Stromal cell of bone marrow (primary cell): ENCODE results near the gene CAMK1D.
A peak's percentile ranks its signal among the peaks of the same experiment; 100 is the strongest.
"Not testable (repeated sequence)": the region's sequence is repeated elsewhere in the genome, so short reads cannot be mapped to it uniquely, and the experiment has no call there.

ENCODE experiments used
- DNase-seq: peaks from one replicate; pipeline ENCODE4 v3.0.0-alpha.2; 2012; ENCODE audit warnings: low read depth

The CAMK1D gene

GRCh38 chr10:12430406-12430982 lies 81.1 kb downstream of the CAMK1D start:
- DNase-seq: no peak

DNA sequence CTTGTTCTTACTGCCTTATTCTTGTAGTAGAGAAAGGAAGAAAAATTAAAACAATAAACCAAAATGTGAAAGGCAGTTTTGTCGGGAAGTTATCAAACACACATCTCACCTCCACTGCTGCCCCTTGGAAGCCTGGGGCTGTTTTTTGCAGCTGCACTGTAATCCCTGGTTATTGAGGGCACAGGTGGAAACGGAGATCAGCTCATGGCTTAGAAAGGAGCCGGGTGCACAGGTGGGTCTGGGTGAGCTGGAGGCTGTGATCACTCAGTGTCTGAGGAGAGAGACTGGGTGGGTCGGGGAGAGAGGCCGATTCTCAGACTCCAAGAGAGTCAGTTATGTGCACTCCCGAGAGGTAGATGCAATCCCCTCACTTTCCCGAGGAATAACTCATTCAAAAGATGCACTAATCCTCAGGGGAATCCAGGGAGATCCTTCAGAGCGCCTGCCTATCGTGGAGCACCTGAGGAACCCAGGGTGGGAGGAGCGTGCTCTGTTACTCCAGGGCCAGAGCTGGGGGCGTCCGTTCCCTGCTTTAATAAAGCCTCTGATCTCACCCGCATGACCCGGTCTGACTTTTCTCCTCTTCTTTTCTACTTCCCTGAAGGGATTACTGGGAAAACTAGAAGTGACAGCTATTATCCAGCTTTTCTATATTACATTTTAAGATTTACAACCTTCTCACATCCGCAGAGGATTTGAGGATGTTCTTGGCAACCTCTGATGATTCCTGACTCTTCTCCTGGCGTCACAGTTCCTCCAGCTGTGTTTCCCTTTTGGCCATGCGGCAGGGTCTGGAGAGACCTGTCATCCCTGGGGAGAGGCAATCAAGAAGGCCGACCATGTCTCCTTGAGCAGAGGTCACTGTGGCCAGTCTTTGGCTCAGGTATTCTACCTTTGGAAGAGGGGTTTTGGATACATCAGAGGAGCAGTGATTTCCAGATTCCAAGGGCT lies 82.1 kb downstream of the CAMK1D start:
- DNase-seq: no peak

DNA sequence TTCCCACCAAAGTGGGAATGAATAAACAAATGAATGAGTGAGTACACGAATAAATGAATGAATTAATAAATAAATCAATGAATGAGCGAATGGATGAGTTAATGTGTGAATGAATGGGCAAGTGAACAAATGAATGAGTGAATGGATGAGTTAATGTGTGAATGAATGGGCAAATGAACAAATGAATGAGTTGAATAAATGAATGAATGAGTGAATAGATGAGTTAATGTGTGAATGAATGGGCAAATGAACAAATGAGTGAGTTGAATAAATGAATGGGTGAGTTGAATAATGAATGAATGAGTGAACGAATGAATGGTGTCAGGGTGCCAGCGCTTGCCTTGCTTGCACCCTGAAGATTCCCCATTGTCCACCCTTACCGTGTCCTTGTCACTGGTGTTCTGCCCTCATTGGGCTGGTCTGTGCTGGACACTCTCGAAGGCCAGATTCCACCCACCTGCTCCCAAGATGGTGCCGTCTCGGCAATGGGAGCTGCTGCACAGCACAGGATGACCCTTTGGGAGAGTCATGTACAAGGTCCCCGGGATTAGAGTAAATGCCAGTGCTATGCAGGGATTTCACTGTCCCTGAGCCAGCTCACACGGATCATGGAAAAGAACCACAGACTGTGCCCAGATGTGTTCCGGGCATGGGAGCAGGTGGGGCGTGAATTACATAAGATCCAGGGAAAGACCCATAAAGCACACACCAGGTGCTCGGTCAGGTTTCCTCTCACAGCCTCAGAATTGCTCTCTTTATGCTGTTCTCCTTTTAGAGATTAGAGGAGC lies 83.2 kb downstream of the CAMK1D start:
- DNase-seq: no peak

DNA sequence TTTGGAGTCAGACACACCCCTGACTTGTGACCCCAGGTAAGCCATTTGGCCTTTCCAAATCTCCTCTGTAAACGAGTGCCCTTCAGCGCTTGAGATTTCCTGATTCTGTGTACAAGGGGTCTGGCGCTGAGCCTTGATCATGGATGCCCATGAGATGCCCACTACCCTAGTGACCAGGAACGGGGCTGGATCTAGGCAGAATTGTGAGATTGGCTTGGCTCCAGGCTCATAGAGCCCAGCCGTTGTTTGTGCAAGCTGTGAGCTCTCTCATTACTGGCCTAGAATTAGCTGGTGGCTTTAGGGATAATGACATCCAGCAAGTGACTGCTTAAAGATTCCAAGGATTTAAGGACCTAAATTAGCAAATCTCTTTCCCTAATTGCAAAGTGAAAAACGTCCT lies 84.9 kb downstream of the CAMK1D start:
- DNase-seq: no peak

GRCh38 chr10:12434677-12435076 lies 85.3 kb downstream of the CAMK1D start:
- DNase-seq: not testable (repeated sequence)

GRCh38 chr10:12435348-12435747 lies 86.0 kb downstream of the CAMK1D start:
- no peak for DNase-seq

- no peak for DNase-seq
Measured at GRCh38 chr10:12438919-12439692, 89.8 kb downstream of the CAMK1D start.

DNA sequence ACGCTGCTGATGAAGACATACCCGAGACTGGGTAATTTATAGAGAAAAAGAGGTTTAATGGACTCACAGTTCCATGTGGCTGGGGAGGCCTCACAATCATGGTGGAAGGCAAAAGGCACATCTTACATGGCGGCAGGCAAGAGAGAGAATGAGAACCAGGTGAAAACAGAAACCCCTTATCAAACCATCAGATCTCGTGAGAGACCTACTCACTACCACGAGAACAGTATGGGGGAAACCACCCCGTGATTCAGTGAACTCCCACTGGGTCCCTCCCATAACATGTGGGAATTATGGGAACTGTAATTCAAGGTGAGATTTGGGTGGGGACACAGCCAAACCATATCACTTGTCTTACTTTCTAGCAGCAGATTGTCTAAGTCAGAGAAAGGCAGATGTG lies 90.4 kb downstream of the CAMK1D start:
- DNase-seq: not testable (repeated sequence)

GRCh38 chr10:12443026-12443425 lies 93.7 kb downstream of the CAMK1D start:
- DNase-seq: no peak

- DNase-seq: no peak
Measured at GRCh38 chr10:12444981-12445700, 95.8 kb downstream of the CAMK1D start.

- DNase-seq: no peak
Measured at GRCh38 chr10:12445701-12446334, 96.5 kb downstream of the CAMK1D start.

- no peak for DNase-seq
Measured at GRCh38 chr10:12448340-12448728, 99.0 kb downstream of the CAMK1D start.

GRCh38 chr10:12448729-12449391 lies 99.5 kb downstream of the CAMK1D start:
- DNase-seq: peak; percentile 89

GRCh38 chr10:12455318-12455717 lies 106.0 kb downstream of the CAMK1D start:
- DNase-seq: no peak

- DNase-seq: peak; percentile 37
Measured at GRCh38 chr10:12455766-12456165, 106.4 kb downstream of the CAMK1D start.

DNA sequence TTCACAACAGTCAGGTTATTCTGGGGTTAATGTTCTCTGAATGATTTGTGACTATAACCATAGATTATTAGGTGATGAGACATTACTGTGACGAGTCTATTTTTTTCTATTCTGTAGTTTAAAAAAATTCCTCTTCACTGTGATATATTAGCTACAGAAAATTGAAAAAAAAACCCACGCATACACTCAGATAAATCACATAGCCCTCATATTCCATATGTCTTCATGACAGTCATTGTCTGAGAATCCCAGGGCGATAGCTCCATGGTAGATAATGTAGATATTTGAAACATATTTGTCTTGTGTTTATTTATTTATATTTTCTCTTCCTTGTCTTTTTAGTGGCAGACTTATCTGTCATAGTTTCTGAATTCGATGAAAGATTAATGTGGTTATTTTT lies 110.0 kb downstream of the CAMK1D start:
- no peak for DNase-seq

GRCh38 chr10:12459762-12460161 lies 110.4 kb downstream of the CAMK1D start:
- no peak for DNase-seq

DNA sequence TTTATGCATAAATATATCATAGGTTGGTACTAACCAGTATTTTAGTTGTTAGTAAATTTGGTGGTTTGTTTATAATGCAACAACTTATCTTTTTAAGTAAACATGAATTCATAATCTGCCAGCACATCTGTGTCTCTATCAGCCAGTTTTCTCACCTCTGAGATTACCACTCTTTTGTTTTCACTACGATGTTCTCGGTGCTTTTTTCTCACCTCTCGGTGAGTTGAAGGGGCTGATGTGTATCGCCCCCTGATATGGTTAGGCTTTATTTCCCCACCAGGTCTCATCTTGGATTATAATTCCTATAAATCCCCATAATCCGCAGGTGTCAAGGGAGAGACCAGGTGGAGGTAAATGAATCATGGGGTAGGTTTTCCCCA lies 114.1 kb downstream of the CAMK1D start:
- DNase-seq: no peak

GRCh38 chr10:12465385-12466136 lies 116.2 kb downstream of the CAMK1D start:
- DNase-seq: no peak
